Liver (tissue), 9 donors: ENCODE data around the gene LOXL3. TPM values are rescaled to one million over a fixed set of nuclear protein-coding genes. Genes with fewer than 3 reads are reported as not detected.

Source experiments
- DNase-seq: peaks from one replicate; pipeline ENCODE4 v3.0.0-alpha.2; 2017; ENCODE audit warnings: low spot score
- H3K27ac ChIP-seq, 2 donors: one replicate each; pipeline ENCODE4 v1.7.0; 2013; ENCODE audit warnings: inconsistent platforms in 2 of 2, low read length in 2 of 2, control low read depth in 1 of 2, low read depth in 1 of 2, mild to moderate bottlenecking in 1 of 2
- H3K27me3 ChIP-seq, 4 donors: one replicate each; pipeline versions ENCODE4 v1.6.1 to v1.7.0; 2013; ENCODE audit warnings: low read length in 3 of 4, inconsistent platforms in 1 of 4, mild to moderate bottlenecking in 1 of 4, moderate library complexity in 1 of 4; ENCODE audit not compliant: control insufficient read depth in 4 of 4, insufficient read depth in 4 of 4
- H3K36me3 ChIP-seq, 4 donors: one replicate each; pipeline versions ENCODE4 v1.6.1 to v1.7.0; 2013; ENCODE audit warnings: low read length in 3 of 4, mild to moderate bottlenecking in 3 of 4, low read depth in 1 of 4, moderate library complexity in 1 of 4; ENCODE audit not compliant: control insufficient read depth in 4 of 4, insufficient read depth in 3 of 4
- H3K4me1 ChIP-seq, 4 donors: one replicate each; pipeline versions ENCODE4 v1.6.1 to v1.7.0; 2013; ENCODE audit warnings: low read length in 3 of 4, mild to moderate bottlenecking in 3 of 4, moderate library complexity in 1 of 4; ENCODE audit not compliant: control insufficient read depth in 4 of 4, insufficient read depth in 4 of 4
- H3K4me3 ChIP-seq, 3 donors: one replicate each; pipeline versions ENCODE4 v1.6.1 to v1.7.0; 2013; ENCODE audit warnings: low read length in 3 of 3, control low read depth in 1 of 3, low read depth in 1 of 3, mild to moderate bottlenecking in 1 of 3
- H3K9ac ChIP-seq, 2 donors: one replicate each; pipeline ENCODE4 v1.7.0; 2013; ENCODE audit warnings: low read length in 2 of 2, mild to moderate bottlenecking in 2 of 2, moderate library complexity in 2 of 2, control low read depth in 1 of 2, low read depth in 1 of 2
- H3K9me3 ChIP-seq, 4 donors: one replicate each; pipeline versions ENCODE4 v1.6.1 to v1.7.0; 2013; ENCODE audit warnings: low read length in 3 of 4; ENCODE audit not compliant: control insufficient read depth in 4 of 4
- EGR1 ChIP-seq, 2 donors: IDR thresholded peaks; 2 replicates each; pipeline ENCODE4 v1.6.1; 2016 to 2018; ENCODE audit warnings: antibody characterized with exemption in 2 of 2, low read depth in 2 of 2
- FOXA1 ChIP-seq: IDR thresholded peaks from 2 replicates; pipeline ENCODE4 v1.6.1; 2016; ENCODE audit warnings: antibody characterized with exemption
- GABPA ChIP-seq, 2 donors: IDR thresholded peaks in 1 of 2; conservative IDR thresholded peaks in 1 of 2; 2 replicates each; pipeline ENCODE4 v1.6.1; 2016; ENCODE audit warnings: antibody characterized with exemption in 2 of 2, mild to moderate bottlenecking in 1 of 2, moderate library complexity in 1 of 2
- HNF4A ChIP-seq, 2 donors: conservative IDR thresholded peaks; 2 replicates each; pipeline ENCODE4 v1.6.1; 2016; ENCODE audit warnings: antibody characterized with exemption in 2 of 2, mild to moderate bottlenecking in 2 of 2
- HNF4G ChIP-seq: IDR thresholded peaks from 2 replicates; pipeline ENCODE4 v1.6.1; 2016; ENCODE audit warnings: antibody characterized with exemption
- NR2F2 ChIP-seq: IDR thresholded peaks from 2 replicates; pipeline ENCODE4 v1.6.1; 2016; ENCODE audit warnings: antibody characterized with exemption
- RAD21 ChIP-seq, 2 donors: IDR thresholded peaks; 2 replicates each; pipeline ENCODE4 v1.6.1; 2016; ENCODE audit warnings: antibody characterized with exemption in 2 of 2, mild to moderate bottlenecking in 2 of 2
- RXRA ChIP-seq, 2 donors: IDR thresholded peaks; 2 replicates each; pipeline ENCODE4 v1.6.1; 2017 to 2018; ENCODE audit warnings: antibody characterized with exemption in 2 of 2, mild to moderate bottlenecking in 1 of 2
- SP1 ChIP-seq: IDR thresholded peaks from 2 replicates; pipeline ENCODE4 v1.6.1; 2018; ENCODE audit warnings: antibody characterized with exemption, mild to moderate bottlenecking
- TAF1 ChIP-seq: conservative IDR thresholded peaks from 2 replicates; pipeline ENCODE4 v1.6.1; 2016; ENCODE audit warnings: antibody characterized with exemption, mild to moderate bottlenecking
- YY1 ChIP-seq: IDR thresholded peaks from 2 replicates; pipeline ENCODE4 v1.6.1; 2016; ENCODE audit warnings: antibody characterized with exemption, mild to moderate bottlenecking
- WGBS: extraction: QIAGEN DNeasy Blood & Tissue Kit; methylation state at CpG from one replicate; pipeline ENCODE4 v1.1.7; 2013; 5-methylcytosine and 5-hydroxymethylcytosine counted together
- polyA plus RNA-seq, 2 donors: library from polyadenylated mRNA; stranded (reverse) in 1 of 2; unstranded in 1 of 2; fragments of 200-250 nt in 1 of 2; fragments of >200 nt in 1 of 2; fragmentation: Nextera tagmentation in 1 of 2; extraction: Ambion mirVana in 1 of 2; gene quantifications; one replicate each; pipeline versions ENCODE4 v1.2.1 to v1.2.3, GENCODE V29; 2013 to 2015
- total RNA-seq, 2 donors: library from RNA; depleted of rRNA; stranded (reverse); fragments of >200 nt; gene quantifications; one replicate each; pipeline ENCODE4 v1.2.3, GENCODE V29; 2014
- TF ChIP-seq, protein P1 (sequence below): IDR thresholded peaks from 2 replicates; pipeline ENCODE4 v1.6.1; 2016; ENCODE audit warnings: antibody characterized with exemption, mild to moderate bottlenecking
- TF ChIP-seq, protein P2 (sequence below): fragments of 150-350 bp; IDR thresholded peaks from 2 replicates; pipeline ENCODE4 v1.5.1; 2017; ENCODE audit warnings: improper control_type of control experiment, low read depth, low read length; ENCODE audit not compliant: missing input control
- TF ChIP-seq, protein P3 (sequence below): IDR thresholded peaks from 2 replicates; pipeline ENCODE4 v1.6.1; 2016; ENCODE audit warnings: antibody characterized with exemption
- TF ChIP-seq, protein P4 (sequence below): IDR thresholded peaks from 2 replicates; pipeline ENCODE4 v1.6.1; 2016; ENCODE audit warnings: antibody characterized with exemption
- donor health status: healthy.
- donor health status: healthy.
- donor health status: healthy.
- donor health status: healthy.
- donor health status: healthy.

Gene LOXL3
- total and polyA plus RNA-seq, 4 donors, result 0.31 to 2.8 (median 1.3) TPM

DNA sequence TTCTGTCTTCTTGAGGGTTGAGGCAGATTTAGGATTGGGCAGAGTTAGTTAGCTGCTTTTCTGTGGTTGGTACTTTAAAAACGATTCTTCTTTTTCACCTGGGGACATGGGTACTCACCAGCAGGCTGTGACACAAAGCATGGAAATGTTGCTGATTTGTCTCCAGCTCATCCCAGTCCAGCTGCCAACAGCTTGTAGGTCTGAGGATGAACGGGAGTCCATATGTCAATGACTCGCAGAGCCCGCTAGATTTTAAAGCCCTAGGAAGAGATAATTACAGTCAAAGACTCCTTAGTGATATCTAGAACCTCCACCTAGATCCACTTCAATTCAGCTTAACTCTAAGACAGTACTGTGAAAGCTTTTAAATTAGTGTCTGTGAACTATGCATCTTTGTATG lies 21.6 kb upstream of the LOXL3 start:
- H3K9ac ChIP-seq, result no peak overlapping the region
- no peaks in the 10 kb centered on the region for H3K9me3 ChIP-seq
- peaks cover 0 to 3% (median 0%) of the 10 kb centered on the region in 4 donors for H3K27me3 ChIP-seq
- H3K36me3 ChIP-seq, result no peaks in the 10 kb centered on the region
- no peak overlapping the region for H3K4me3 ChIP-seq
- no peak for TF ChIP-seq RAD21 (IDR thresholded peaks at IDR 0.05)
- TF ChIP-seq NR2F2, result no peak
- TF ChIP-seq, protein P1, sequence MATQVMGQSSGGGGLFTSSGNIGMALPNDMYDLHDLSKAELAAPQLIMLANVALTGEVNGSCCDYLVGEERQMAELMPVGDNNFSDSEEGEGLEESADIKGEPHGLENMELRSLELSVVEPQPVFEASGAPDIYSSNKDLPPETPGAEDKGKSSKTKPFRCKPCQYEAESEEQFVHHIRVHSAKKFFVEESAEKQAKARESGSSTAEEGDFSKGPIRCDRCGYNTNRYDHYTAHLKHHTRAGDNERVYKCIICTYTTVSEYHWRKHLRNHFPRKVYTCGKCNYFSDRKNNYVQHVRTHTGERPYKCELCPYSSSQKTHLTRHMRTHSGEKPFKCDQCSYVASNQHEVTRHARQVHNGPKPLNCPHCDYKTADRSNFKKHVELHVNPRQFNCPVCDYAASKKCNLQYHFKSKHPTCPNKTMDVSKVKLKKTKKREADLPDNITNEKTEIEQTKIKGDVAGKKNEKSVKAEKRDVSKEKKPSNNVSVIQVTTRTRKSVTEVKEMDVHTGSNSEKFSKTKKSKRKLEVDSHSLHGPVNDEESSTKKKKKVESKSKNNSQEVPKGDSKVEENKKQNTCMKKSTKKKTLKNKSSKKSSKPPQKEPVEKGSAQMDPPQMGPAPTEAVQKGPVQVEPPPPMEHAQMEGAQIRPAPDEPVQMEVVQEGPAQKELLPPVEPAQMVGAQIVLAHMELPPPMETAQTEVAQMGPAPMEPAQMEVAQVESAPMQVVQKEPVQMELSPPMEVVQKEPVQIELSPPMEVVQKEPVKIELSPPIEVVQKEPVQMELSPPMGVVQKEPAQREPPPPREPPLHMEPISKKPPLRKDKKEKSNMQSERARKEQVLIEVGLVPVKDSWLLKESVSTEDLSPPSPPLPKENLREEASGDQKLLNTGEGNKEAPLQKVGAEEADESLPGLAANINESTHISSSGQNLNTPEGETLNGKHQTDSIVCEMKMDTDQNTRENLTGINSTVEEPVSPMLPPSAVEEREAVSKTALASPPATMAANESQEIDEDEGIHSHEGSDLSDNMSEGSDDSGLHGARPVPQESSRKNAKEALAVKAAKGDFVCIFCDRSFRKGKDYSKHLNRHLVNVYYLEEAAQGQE, result no peak
- TF ChIP-seq, protein P2, sequence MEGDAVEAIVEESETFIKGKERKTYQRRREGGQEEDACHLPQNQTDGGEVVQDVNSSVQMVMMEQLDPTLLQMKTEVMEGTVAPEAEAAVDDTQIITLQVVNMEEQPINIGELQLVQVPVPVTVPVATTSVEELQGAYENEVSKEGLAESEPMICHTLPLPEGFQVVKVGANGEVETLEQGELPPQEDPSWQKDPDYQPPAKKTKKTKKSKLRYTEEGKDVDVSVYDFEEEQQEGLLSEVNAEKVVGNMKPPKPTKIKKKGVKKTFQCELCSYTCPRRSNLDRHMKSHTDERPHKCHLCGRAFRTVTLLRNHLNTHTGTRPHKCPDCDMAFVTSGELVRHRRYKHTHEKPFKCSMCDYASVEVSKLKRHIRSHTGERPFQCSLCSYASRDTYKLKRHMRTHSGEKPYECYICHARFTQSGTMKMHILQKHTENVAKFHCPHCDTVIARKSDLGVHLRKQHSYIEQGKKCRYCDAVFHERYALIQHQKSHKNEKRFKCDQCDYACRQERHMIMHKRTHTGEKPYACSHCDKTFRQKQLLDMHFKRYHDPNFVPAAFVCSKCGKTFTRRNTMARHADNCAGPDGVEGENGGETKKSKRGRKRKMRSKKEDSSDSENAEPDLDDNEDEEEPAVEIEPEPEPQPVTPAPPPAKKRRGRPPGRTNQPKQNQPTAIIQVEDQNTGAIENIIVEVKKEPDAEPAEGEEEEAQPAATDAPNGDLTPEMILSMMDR, result no peak
- TF ChIP-seq HNF4G, result no peak
- TF ChIP-seq FOXA1, result no peak
- TF ChIP-seq, protein P3, sequence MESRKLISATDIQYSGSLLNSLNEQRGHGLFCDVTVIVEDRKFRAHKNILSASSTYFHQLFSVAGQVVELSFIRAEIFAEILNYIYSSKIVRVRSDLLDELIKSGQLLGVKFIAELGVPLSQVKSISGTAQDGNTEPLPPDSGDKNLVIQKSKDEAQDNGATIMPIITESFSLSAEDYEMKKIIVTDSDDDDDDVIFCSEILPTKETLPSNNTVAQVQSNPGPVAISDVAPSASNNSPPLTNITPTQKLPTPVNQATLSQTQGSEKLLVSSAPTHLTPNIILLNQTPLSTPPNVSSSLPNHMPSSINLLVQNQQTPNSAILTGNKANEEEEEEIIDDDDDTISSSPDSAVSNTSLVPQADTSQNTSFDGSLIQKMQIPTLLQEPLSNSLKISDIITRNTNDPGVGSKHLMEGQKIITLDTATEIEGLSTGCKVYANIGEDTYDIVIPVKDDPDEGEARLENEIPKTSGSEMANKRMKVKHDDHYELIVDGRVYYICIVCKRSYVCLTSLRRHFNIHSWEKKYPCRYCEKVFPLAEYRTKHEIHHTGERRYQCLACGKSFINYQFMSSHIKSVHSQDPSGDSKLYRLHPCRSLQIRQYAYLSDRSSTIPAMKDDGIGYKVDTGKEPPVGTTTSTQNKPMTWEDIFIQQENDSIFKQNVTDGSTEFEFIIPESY, result no peak
- TF ChIP-seq RXRA (IDR thresholded peaks at IDR 0.05), result no peak
- no peak for TF ChIP-seq HNF4A (conservative IDR thresholded peaks at IDR 0.05)
- TF ChIP-seq SP1, result no peak
- TF ChIP-seq, protein P4, sequence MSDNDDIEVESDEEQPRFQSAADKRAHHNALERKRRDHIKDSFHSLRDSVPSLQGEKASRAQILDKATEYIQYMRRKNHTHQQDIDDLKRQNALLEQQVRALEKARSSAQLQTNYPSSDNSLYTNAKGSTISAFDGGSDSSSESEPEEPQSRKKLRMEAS, result no peak
- no peak for TF ChIP-seq EGR1 (IDR thresholded peaks at IDR 0.05; ENCODE audit: low read depth in 2 of 2)
- TF ChIP-seq GABPA (IDR thresholded peaks at IDR 0.05 in 1 of 2, conservative IDR thresholded peaks at IDR 0.05 in 1 of 2), result no peak
- TF ChIP-seq YY1, result no peak
- TF ChIP-seq TAF1, result no peak
- 85% methylated on average over 4 of the region's 4 CpGs for WGBS
- no peak overlapping the region for H3K27ac ChIP-seq
- no peak for DNase-seq
- H3K4me1 ChIP-seq, result no peaks in the 10 kb centered on the region
